HCT116 (cell line): ENCODE data around the gene CTSE. TPM values are rescaled to one million over a fixed set of nuclear protein-coding genes. Genes with fewer than 3 reads are reported as not detected.
"Not testable (repeated sequence)": the region's sequence is repeated elsewhere in the genome, so short reads cannot be mapped to it uniquely, and the experiment has no call there.

Experiments
- ATAC-seq: fragments of 200-7000 bp; cut with Tn5 transposase; 2 replicates; pipeline ENCODE4 v1.9.1; 2020; ENCODE audit warnings: mild to moderate bottlenecking, moderate library complexity
- BruUV-seq: library from RNA; stranded (reverse); fragments of 400-500 nt; replicated peaks from 2 replicates; lab custom pipeline; 2021; lab: Mats Ljungman, UMichigan
- CTCF ChIA-PET: fragments of 300-600 bp; sonication (Branson Sonifier 250); formaldehyde crosslinking; loops from one replicate; lab custom pipeline; 2021; ENCODE audit warnings: antibody characterized with exemption; lab: Charles Lee
- POLR2A ChIA-PET: fragments of 300-600, 350-600 bp; sonication (Branson Sonifier 250); formaldehyde crosslinking; loops from one replicate; lab custom pipeline; 2021; ENCODE audit warnings: antibody characterized with exemption; lab: Charles Lee
- RAD21 ChIA-PET, 2 experiments: fragments of 300-600 bp; sonication (Branson Sonifier 250); formaldehyde crosslinking; loops; one replicate each; lab custom pipeline; 2023; ENCODE audit warnings: low total read pairs in 2 of 2; ENCODE audit not compliant: uncharacterized antibody in 2 of 2, unreplicated experiment in 2 of 2, low non-redundant PET in 1 of 2; lab: Charles Lee
- DNase-seq: peaks from one replicate; pipeline ENCODE4 v3.0.0-alpha.2; 2010; ENCODE audit warnings: low read depth, low spot score
- H2AFZ ChIP-seq: fragments of 200-600 bp; shearing (Covaris generic), sonication (generic); 2 replicates; pipeline ENCODE4 v1.6.1; 2017; ENCODE audit warnings: low read depth, mixed run types, mixed read lengths, antibody characterized with exemption, low read length; ENCODE audit not compliant: poor library complexity, severe bottlenecking
- H3K27ac ChIP-seq: 2 replicates; pipeline ENCODE4 v1.5.1; 2012; ENCODE audit warnings: low read depth, low read length
- H3K27me3 ChIP-seq: fragments of 200-600 bp; sonication (generic); 2 replicates; pipeline ENCODE4 v1.6.1; 2016; ENCODE audit warnings: mixed run types, low read length, mixed read lengths; ENCODE audit not compliant: insufficient read depth
- H3K36me3 ChIP-seq, 2 experiments: fragments of 200-500 bp in 1 of 2; fragments of 200-600 bp in 1 of 2; sonication (Bioruptor generic) in 1 of 2; sonication (generic) in 1 of 2; 2 replicates each; pipeline versions ENCODE4 v1.5.1 to v1.6.1; 2014 to 2016; ENCODE audit warnings: low read length in 2 of 2, inconsistent platforms in 1 of 2, mixed read lengths in 1 of 2, mixed run types in 1 of 2; ENCODE audit not compliant: insufficient read depth in 2 of 2, control insufficient read depth in 1 of 2
- H3K4me1 ChIP-seq, 2 experiments: fragments of 200-600 bp in 1 of 2; sonication (generic) in 1 of 2; 2 replicates each; pipeline versions ENCODE4 v1.5.1 to v1.6.1; 2012 to 2017; ENCODE audit warnings: low read length in 2 of 2, inconsistent platforms in 1 of 2, mild to moderate bottlenecking in 1 of 2, mixed read lengths in 1 of 2, mixed run types in 1 of 2, moderate library complexity in 1 of 2; ENCODE audit not compliant: insufficient read depth in 2 of 2, control insufficient read depth in 1 of 2
- H3K4me2 ChIP-seq: fragments of 200-600 bp; sonication (generic); 2 replicates; pipeline ENCODE4 v1.6.1; 2017; ENCODE audit warnings: mixed run types, low read length, mixed read lengths
- H3K4me3 ChIP-seq, 2 experiments: fragments of 200-600 bp in 1 of 2; sonication (generic) in 1 of 2; replicated peaks in 1 of 2; 2 replicates each; pipeline ENCODE4 v1.5.1; 2011 to 2016; ENCODE audit warnings: low read length in 2 of 2, control low read depth in 1 of 2, low read depth in 1 of 2, mild to moderate bottlenecking in 1 of 2, mixed read lengths in 1 of 2, mixed run types in 1 of 2
- H3K79me2 ChIP-seq: fragments of 200-600 bp; sonication (generic); 2 replicates; pipeline ENCODE4 v1.6.1; 2017; ENCODE audit warnings: mild to moderate bottlenecking, mixed run types, low read length, moderate library complexity, mixed read lengths; ENCODE audit not compliant: insufficient read depth
- H3K9ac ChIP-seq: fragments of 200-600 bp; sonication (generic); 2 replicates; pipeline ENCODE4 v1.6.1; 2016; ENCODE audit warnings: low read length, mixed read lengths
- H3K9me2 ChIP-seq: fragments of 200-600 bp; sonication (generic), shearing (Covaris generic); 2 replicates; pipeline ENCODE4 v1.6.1; 2017; ENCODE audit warnings: mixed run types, mild to moderate bottlenecking, moderate library complexity; ENCODE audit not compliant: insufficient read depth
- H3K9me3 ChIP-seq, 2 experiments: fragments of 200-500 bp in 1 of 2; fragments of 200-600 bp in 1 of 2; sonication (Bioruptor generic) in 1 of 2; sonication (generic) in 1 of 2; 2 replicates each; pipeline ENCODE4 v1.6.1; 2014 to 2017; ENCODE audit warnings: low read length in 2 of 2, mixed read lengths in 2 of 2, inconsistent platforms in 1 of 2, low read depth in 1 of 2, mild to moderate bottlenecking in 1 of 2, mixed run types in 1 of 2, moderate library complexity in 1 of 2; ENCODE audit not compliant: control insufficient read depth in 1 of 2, insufficient read depth in 1 of 2
- H4K20me1 ChIP-seq: fragments of 200-600 bp; sonication (generic), shearing (Covaris generic); 2 replicates; pipeline ENCODE4 v1.6.1; 2017; ENCODE audit warnings: mixed run types, mild to moderate bottlenecking, moderate library complexity; ENCODE audit not compliant: insufficient read depth
- intact Hi-C: fragments of 100-400 bp; cut with micrococcal nuclease; formaldehyde crosslinking; loops from 2 replicates; pipeline ENCODE4 v1.10.0; 2022
- total RNA-seq: library from RNA; stranded (reverse); gene quantifications from one replicate; pipeline ENCODE4 v1.2.1, GENCODE V29; 2021; ENCODE audit not compliant: unreplicated experiment

The CTSE gene
- total RNA-seq, 1 experiment from 2014 or later: 0.12 TPM

DNA sequence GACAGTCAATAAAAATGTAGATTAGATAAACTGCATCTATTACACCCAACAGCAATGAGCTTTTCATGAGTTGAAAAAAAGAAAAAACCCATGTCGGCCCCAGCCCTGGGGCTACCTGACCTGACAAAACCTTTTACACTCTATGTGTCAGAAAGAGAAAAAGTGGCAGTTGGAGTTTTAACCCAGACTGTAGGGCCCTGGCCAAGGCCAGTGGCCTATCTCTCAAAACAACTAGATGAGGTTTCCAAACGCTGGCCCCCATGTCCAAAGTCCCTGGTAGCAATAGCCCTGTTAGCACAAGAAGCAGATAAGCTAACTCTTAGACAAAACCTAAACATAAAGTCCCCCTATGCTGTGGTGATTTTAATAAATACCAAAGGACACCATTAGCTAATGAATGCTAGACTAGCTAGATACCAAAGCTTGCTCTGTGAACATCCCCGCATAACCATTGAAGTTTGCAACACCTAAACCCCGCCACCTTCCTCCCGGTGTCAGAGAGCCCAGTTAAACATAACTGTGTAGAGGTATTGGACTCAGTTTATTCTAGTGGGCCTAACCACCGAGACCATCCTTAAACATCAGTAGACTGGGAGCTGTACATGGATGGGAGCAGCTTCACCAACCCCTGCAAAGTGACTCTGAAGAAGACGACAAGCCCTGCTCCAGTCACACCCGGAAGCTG lies 32.1 kb upstream of the CTSE start:
- H3K9me2 ChIP-seq, H3K79me2 ChIP-seq, RAD21 ChIA-PET, H3K4me2 ChIP-seq, POLR2A ChIA-PET, H3K9ac ChIP-seq, DNase-seq, H4K20me1 ChIP-seq, H3K4me3 ChIP-seq, H2AFZ ChIP-seq, H3K9me3 ChIP-seq, ATAC-seq, intact Hi-C loops, BruUV-seq, H3K27me3 ChIP-seq, H3K36me3 ChIP-seq, H3K27ac ChIP-seq, H3K4me1 ChIP-seq: not testable (repeated sequence)
- CTCF ChIA-PET: interaction anchor here (1.0 to 2.2 kb wide), 2 partner anchors 25 to 50 kb away, joined by 3 to 5 read pairs; no protein-coding TSS in a partner anchor

DNA sequence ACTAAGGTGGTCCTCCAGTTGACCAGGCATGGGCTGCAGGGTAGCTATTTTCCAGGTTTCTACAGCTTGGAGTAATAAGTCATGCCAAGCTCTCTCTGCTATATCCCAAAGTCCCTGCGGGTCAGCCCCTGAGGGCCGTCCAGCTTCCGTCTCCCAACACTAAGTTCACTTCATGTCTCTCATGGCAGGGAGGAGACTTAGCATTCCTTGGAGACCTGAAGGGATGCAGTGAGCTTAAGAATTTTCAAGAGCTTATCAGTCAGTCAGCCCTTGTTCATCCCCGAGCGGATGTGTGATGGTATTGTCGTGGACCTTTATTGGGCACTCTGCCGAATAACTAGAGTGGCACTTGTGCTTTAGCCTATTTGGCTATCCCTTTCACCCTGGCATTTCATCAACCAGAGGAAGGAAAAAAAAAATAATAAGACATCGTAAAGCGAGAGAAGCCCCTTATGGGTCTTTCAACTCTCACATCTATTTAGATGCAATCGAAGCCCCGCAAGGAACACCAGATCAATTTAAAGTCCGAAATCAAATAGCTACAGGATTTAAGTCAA lies 31.5 kb upstream of the CTSE start:
- BruUV-seq, POLR2A ChIA-PET: not testable (repeated sequence)
- CTCF ChIA-PET: interaction anchor here (2.2 kb wide), 1 partner anchor 24 kb away, joined by 5 read pairs; no protein-coding TSS in a partner anchor

DNA sequence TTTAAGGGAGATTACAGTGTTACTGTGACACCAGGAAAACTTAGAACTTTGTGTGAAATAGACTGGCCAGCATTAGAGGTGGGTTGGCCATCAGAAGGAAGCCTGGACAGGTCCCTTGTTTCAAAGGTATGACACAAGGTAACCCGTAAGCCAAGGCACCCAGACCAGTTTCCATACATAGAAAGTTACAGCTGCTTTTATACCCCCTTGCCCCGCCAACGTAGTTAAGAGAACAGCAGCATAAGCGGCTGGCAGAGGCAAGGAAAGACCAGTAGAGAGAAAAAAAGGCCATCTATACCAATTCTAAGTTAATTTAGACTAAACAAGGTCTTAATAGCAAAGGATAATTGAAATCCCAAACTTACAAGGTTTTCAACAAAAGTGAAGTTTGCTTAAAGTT lies 29.9 kb upstream of the CTSE start:
- H3K27ac ChIP-seq, CTCF ChIA-PET, DNase-seq, H4K20me1 ChIP-seq, H3K4me3 ChIP-seq, H2AFZ ChIP-seq, H3K4me2 ChIP-seq, H3K9ac ChIP-seq, H3K79me2 ChIP-seq, H3K9me2 ChIP-seq, ATAC-seq, H3K27me3 ChIP-seq, POLR2A ChIA-PET, H3K4me1 ChIP-seq, intact Hi-C loops, RAD21 ChIA-PET, H3K9me3 ChIP-seq, H3K36me3 ChIP-seq, BruUV-seq: not testable (repeated sequence)

More for the DNA sequence above, 31.5 kb upstream of the CTSE start:
- DNase-seq, H4K20me1 ChIP-seq, H3K9me3 ChIP-seq, H3K4me2 ChIP-seq, H3K9me2 ChIP-seq, RAD21 ChIA-PET, ATAC-seq, H3K27ac ChIP-seq, H3K9ac ChIP-seq, H2AFZ ChIP-seq, H3K79me2 ChIP-seq, H3K36me3 ChIP-seq, intact Hi-C loops, H3K4me1 ChIP-seq, H3K27me3 ChIP-seq, H3K4me3 ChIP-seq: not testable (repeated sequence)

DNA sequence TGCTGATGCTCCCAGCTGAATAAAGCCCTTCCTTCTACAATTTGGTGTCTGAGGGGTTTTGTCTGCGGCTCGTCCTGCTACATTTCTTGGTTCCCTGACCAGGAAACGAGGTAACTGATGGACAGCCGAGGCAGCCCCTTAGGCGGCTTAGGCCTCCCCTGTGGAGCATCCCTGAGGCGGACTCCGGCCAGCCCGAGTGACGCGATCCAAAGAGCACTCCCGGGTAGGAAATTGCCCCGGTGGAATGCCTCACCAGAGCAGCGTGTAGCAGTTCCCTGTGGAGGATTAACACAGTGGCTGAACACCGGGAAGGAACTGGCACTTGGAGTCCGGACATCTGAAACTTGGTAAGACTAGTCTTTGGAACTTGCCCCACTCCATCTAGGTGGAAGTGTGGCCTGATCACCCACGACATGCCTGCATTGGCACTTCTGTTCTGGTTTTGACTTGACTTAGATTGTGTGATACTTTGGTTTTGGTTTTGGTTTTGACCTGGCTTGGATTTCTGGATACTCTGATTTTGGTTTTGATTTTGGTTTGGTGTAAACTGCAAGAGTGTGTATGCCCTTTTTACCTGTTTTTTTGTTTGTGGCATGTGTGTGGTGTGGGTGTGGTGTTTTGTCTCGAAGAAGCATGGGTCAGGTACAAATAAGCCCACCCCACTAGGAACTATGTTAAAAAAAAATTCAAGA lies 29.4 kb upstream of the CTSE start, which contains the start of gene RHEX:
TSS of gene RHEX (plus strand) at position 255 of the 692 bp plus-strand sequence. CDS start 44,656 bp downstream, outside the sequence.
- H3K27me3 ChIP-seq, H3K9ac ChIP-seq, H3K9me2 ChIP-seq, H3K79me2 ChIP-seq, H3K4me2 ChIP-seq, H3K36me3 ChIP-seq, intact Hi-C loops, ATAC-seq, H2AFZ ChIP-seq, DNase-seq, H3K4me3 ChIP-seq, H3K9me3 ChIP-seq, H3K27ac ChIP-seq, CTCF ChIA-PET, H4K20me1 ChIP-seq, POLR2A ChIA-PET, RAD21 ChIA-PET, BruUV-seq, H3K4me1 ChIP-seq: not testable (repeated sequence)
